GM12801 (cell line): ENCODE measurements around the gene RNU7-1.

Source experiments
- TF ChIP-seq, protein P1 (sequence below): IDR thresholded peaks from one replicate; pipeline ENCODE4 v1.5.1; 2011; ENCODE audit warnings: control low read depth; ENCODE audit not compliant: insufficient read length; ENCODE audit errors: extremely low read depth

RNU7-1 gene

DNA sequence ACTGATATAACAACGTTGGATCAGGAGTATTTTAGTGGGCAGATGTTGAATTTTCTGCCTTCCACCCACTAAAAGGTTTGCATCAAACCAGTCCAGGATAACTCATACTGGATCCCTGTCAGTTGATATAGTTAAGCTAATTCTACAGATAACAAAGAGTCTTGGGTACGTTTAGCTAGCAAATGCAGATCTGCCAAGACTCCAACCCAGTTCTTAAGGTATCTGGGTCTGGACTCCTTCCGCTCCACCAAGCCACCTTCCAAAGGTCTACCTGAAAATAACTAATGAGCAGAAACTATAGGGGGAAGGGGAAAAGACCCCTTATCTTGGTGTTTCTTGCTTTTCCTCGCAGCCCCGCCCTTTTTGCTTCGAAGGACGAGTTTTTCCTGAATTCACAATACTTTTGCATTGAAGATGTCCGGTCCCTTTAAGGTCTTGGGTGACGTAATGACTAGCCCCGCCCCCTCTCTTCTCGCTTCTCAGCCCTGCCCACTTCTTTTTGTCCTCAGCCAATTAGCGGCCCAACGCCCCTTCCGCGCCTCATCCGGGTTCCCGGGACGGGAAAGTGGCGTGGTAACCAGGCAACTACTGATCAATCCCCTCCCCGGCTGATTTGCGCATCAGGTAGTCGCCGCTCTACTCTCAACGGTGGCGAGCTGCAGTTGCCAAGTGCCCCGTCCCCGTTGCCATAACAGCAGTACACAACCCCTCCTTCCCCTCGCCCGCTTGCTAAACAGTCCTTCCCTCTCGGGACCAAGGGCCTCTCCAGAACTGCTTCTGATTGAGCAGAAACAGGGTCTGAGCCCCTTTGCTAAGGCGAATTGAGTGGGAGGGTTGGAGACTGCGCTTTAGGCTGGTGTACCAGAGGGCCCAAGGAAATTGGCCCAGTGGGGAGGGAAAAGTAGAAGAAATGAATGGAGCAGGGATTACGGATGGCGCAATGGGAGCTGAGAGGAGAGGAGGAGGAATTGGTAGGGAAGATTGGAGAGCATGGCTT, 39.0 kb upstream of the RNU7-1 start, which contains the start of gene LRRC23:
TSS of gene LRRC23 (plus strand) at position 543 of the 997 bp plus-strand sequence. CDS start 812 bp downstream, outside the sequence.
- TF ChIP-seq, protein P1, sequence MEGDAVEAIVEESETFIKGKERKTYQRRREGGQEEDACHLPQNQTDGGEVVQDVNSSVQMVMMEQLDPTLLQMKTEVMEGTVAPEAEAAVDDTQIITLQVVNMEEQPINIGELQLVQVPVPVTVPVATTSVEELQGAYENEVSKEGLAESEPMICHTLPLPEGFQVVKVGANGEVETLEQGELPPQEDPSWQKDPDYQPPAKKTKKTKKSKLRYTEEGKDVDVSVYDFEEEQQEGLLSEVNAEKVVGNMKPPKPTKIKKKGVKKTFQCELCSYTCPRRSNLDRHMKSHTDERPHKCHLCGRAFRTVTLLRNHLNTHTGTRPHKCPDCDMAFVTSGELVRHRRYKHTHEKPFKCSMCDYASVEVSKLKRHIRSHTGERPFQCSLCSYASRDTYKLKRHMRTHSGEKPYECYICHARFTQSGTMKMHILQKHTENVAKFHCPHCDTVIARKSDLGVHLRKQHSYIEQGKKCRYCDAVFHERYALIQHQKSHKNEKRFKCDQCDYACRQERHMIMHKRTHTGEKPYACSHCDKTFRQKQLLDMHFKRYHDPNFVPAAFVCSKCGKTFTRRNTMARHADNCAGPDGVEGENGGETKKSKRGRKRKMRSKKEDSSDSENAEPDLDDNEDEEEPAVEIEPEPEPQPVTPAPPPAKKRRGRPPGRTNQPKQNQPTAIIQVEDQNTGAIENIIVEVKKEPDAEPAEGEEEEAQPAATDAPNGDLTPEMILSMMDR, result no peak

DNA sequence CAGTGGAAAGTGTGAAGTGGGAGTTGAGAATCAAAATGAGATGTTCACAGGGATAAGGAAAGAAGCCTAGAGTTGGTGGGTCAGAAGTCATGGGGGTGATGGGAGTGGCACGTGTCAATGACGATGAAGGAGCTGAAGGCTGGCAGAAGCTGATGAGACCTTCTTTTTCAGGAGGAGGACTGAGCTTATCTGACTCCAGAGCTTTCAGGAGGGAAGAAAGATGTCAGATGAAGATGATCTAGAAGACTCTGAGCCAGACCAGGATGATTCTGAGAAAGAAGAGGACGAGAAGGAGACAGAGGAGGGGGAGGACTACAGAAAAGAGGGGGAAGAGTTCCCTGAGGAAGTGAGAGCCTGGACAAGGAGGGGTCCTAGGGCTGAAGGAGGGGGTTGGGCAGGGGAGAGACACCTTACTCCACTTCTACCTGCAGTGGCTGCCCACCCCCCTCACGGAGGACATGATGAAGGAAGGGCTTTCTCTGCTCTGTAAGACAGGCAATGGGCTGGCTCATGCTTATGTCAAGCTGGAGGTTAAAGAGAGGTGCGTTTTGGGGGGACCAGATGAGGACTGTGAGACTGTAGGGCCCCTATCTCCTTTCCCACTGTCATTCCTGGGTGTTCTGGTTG, 38.1 kb upstream of the RNU7-1 start:
- TF ChIP-seq, protein P1, result no peak

DNA sequence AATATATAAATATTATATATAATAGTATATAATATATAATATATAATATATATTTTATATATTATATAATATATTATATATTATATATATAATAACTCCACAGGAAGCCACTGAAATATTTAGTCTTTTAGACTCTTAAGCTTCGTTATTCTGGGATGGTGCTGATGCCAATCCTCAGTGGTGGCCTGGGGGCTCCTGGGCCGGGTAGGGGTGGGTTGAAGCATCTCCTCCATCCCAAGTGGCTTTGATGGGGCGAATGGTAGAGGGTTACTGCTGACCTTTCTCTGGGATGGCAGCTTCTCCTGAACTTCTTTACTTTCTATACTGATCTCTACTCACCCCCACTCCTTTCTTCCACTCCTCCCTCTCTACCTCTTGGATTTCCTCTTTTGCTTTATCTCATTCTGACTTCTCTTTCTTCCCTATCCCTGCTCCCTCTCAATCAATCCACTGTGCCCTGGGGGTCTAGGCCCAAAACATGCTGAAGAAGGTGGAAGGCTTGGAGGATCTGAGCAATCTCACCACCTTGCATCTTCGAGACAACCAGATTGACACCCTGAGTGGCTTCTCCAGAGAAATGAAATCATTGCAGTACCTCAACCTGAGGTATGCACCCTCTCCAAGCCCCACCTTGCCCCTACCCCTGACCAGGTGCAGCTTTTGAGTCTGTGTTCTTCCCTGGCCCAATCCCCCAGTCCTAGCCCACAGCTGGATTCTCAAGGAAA, 34.0 kb upstream of the RNU7-1 start:
- TF ChIP-seq, protein P1, result no peak

DNA sequence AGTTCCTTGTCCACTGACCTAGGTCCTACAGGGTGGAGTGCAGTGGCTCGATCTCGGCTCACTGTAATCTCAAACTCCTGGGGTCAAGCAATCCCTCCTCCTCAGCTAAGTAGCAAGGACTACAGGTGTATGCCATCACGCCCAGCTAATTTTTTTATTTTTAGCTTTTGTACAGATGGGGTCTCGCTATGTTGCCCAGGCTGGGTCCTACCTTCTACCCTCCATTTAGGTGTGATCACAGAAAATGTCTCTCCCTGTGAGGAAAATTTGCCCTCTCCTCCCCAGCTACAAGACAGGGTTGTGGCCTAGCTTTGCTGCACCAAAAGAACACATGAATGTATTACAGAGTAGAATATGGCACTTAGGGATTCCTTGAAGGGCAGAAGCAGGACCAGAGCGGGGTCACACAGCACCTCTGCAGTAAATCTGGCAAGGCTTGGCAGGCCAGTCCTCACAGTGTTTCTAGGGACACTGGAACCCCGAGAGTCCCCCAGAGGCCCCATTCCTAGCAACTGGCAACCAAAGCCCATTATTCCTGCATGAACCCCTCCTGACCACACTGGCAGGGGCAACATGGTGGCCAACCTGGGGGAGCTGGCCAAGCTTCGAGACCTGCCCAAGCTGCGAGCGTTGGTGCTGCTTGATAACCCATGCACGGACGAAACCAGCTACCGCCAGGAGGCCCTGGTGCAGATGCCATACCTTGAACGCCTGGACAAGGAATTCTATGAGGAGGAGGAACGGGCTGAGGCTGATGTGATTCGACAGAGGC, 31.3 kb upstream of the RNU7-1 start:
- TF ChIP-seq, protein P1, result no peak

DNA sequence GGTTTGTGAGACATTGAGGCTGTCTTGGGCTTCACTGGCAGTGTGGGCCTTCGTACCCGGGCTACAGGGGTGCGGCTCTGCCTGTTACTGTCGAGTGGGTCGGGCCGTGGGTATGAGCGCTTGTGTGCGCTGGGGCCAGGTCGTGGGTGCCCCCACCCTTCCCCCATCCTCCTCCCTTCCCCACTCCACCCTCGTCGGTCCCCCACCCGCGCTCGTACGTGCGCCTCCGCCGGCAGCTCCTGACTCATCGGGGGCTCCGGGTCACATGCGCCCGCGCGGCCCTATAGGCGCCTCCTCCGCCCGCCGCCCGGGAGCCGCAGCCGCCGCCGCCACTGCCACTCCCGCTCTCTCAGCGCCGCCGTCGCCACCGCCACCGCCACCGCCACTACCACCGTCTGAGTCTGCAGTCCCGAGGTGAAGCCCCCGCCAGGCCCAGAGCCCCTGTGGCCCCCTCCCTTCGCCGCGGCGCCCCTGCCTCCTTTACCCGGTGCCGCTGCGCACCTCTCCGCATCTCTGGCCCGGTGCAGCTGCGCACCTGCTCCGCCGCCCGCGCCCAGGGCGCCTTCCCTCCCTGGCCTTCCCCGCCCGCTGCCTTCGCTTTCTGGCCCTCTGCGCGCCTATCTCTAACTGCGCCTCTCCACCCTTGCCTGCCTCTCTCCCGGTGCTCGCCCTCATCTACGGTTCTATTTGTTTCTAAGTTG, 29.2 kb upstream of the RNU7-1 start, which contains the start of gene ENO2:
TSS of gene ENO2 (plus strand) at position 335 of the 701 bp plus-strand sequence. CDS start 1,253 bp downstream, outside the sequence.
- TF ChIP-seq, protein P1, result no peak

DNA sequence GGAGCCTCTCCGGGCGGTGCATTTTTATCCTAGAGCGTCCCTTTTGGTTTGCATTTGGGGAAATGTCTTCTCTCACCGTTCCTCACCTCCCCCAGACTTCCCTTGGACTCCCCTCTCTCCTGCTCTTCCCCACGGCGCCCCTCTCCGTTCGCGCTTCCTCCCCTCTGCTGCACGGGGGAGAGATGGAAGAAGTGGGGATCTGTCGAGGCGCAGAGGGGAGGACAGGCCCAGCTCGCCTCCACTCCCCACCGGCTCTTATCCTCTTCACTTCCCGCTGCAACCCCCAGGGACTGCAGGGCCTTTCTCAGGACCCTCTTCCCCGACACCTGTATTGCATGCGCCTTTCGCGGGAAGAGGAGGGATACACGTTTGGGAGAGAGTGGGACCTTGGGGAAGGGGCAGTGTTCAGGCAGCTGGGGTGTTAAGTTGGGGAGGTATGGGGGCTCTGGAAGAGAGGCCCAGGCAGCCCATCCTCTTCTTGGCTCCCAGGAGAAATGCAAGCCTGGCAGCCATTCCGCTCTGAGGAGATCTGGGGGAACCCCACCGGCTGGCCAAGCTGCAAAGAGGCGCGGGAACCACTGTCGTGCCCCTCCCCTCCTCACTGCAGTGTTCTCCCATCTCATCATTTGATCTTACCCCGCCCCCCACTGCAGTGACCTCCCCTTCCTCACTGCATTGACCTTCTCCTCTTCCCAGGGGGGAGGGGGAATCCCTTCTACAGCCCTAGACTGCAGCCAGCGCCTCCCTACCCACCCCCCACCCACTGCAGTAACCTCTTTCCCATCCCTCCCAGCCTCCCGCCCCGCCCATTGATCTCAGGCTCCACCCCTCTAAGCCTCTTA, 28.4 kb upstream of the RNU7-1 start:
- TF ChIP-seq, protein P1, result no peak
